ENCODE data around the gene NBPF20.
"Not testable (repeated sequence)": the region's sequence is repeated elsewhere in the genome, so short reads cannot be mapped to it uniquely, and the experiment has no call there.

NBPF20 gene

GRCh38 chr1:145425436-145426029 is at the start of gene NBPF20:
Gene NBPF20, minus strand, starts transcription at chr1:145425603. Its CDS starts 20,331 bp downstream, at chr1:145405272.
- DNase-seq: peak; percentile 71

- not testable (repeated sequence) for DNase-seq
These were observed 49.5 kb upstream of the NBPF20 start for GRCh38 chr1:145474837-145475368.

- DNase-seq: not testable (repeated sequence)
These were observed 47.3 kb upstream of the NBPF20 start for GRCh38 chr1:145472731-145473130.

GRCh38 chr1:145471365-145471764 is 46.0 kb upstream of the NBPF20 start:
- DNase-seq: not testable (repeated sequence)

- not testable (repeated sequence) for DNase-seq
These were observed 40.2 kb upstream of the NBPF20 start for GRCh38 chr1:145465405-145466144.

- not testable (repeated sequence) for DNase-seq
These were observed 39.4 kb upstream of the NBPF20 start for GRCh38 chr1:145464708-145465336.

- not testable (repeated sequence) for DNase-seq
These were observed 38.6 kb upstream of the NBPF20 start for GRCh38 chr1:145464017-145464416.

- DNase-seq: not testable (repeated sequence)
These were observed 35.3 kb upstream of the NBPF20 start for GRCh38 chr1:145460684-145461083.

GRCh38 chr1:145460048-145460447 is 34.6 kb upstream of the NBPF20 start:
- not testable (repeated sequence) for DNase-seq

- DNase-seq: not testable (repeated sequence)
These were observed 34.2 kb upstream of the NBPF20 start for GRCh38 chr1:145459591-145459990.

GRCh38 chr1:145459063-145459462 is 33.7 kb upstream of the NBPF20 start:
- DNase-seq: not testable (repeated sequence)

GRCh38 chr1:145454824-145455177 is 29.4 kb upstream of the NBPF20 start:
- DNase-seq: not testable (repeated sequence)

- not testable (repeated sequence) for DNase-seq
These were observed 28.7 kb upstream of the NBPF20 start for GRCh38 chr1:145453873-145454823.

- DNase-seq: not testable (repeated sequence)
These were observed 27.1 kb upstream of the NBPF20 start for GRCh38 chr1:145452506-145452905.

- DNase-seq: not testable (repeated sequence)
These were observed 26.5 kb upstream of the NBPF20 start for GRCh38 chr1:145451914-145452313.

- not testable (repeated sequence) for DNase-seq
These were observed 19.8 kb upstream of the NBPF20 start for GRCh38 chr1:145445219-145445618.

- not testable (repeated sequence) for DNase-seq
These were observed 16.9 kb upstream of the NBPF20 start for GRCh38 chr1:145442340-145442739.

GRCh38 chr1:145431363-145432256 is 6.2 kb upstream of the NBPF20 start:
- not testable (repeated sequence) for DNase-seq

GRCh38 chr1:145430830-145431229 is 5.4 kb upstream of the NBPF20 start:
- not testable (repeated sequence) for DNase-seq

GRCh38 chr1:145429329-145429728 is 3.9 kb upstream of the NBPF20 start:
- DNase-seq: not testable (repeated sequence)
